B cell (primary cell): Measurements from ENCODE around the gene TLK1.
"Not testable (repeated sequence)": the region's sequence is repeated elsewhere in the genome, so short reads cannot be mapped to it uniquely, and the experiment has no call there.

Experiments used
- EZH2 ChIP-seq: IDR thresholded peaks from 2 replicates; pipeline ENCODE4 v1.6.1; 2012; ENCODE audit warnings: borderline replicate concordance, low read depth, mild to moderate bottlenecking, moderate library complexity, low read length; ENCODE audit not compliant: insufficient read depth, poor library complexity, severe bottlenecking
- TF ChIP-seq, protein P1 (sequence below): fragments of 200-600 bp; IDR thresholded peaks from one replicate; pipeline ENCODE4 v1.8.0; 2022; ENCODE audit warnings: antibody characterized with exemption, mild to moderate bottlenecking

DNA sequence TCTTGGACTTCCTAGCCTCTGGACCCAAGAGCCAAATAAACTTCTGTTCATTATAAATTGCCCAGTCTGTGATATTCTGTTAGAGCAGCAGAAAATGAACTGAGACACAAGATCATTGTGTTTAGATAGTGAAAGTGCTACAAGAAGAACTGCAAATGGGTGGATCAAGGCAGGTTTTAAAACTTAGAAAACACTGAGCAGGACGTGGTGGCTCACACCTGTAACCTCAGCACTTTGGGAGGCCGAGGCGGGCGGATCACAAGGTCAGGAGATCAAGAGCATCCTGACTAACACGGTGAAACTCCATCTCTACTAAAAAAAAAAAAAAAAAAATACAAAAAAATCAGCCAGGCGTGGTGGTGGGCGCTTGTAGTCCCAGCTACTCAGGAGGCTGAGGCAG lies 84.3 kb downstream of the TLK1 start:
- TF ChIP-seq, protein P1, sequence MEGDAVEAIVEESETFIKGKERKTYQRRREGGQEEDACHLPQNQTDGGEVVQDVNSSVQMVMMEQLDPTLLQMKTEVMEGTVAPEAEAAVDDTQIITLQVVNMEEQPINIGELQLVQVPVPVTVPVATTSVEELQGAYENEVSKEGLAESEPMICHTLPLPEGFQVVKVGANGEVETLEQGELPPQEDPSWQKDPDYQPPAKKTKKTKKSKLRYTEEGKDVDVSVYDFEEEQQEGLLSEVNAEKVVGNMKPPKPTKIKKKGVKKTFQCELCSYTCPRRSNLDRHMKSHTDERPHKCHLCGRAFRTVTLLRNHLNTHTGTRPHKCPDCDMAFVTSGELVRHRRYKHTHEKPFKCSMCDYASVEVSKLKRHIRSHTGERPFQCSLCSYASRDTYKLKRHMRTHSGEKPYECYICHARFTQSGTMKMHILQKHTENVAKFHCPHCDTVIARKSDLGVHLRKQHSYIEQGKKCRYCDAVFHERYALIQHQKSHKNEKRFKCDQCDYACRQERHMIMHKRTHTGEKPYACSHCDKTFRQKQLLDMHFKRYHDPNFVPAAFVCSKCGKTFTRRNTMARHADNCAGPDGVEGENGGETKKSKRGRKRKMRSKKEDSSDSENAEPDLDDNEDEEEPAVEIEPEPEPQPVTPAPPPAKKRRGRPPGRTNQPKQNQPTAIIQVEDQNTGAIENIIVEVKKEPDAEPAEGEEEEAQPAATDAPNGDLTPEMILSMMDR = not testable (repeated sequence)
- TF ChIP-seq EZH2 = not testable (repeated sequence)
